HG02798 (cell line): Measurements from ENCODE around the gene DNAJC18.
"Not testable (repeated sequence)": the region's sequence is repeated elsewhere in the genome, so short reads cannot be mapped to it uniquely, and the experiment has no call there.

Experiments used
- ATAC-seq: cut with Tn5 transposase; IDR thresholded peaks from one replicate; pipeline ENCODE4 v1.9.1; 2021; ENCODE audit warnings: mild to moderate bottlenecking; ENCODE audit not compliant: unreplicated experiment, poor library complexity

DNAJC18 gene

DNA sequence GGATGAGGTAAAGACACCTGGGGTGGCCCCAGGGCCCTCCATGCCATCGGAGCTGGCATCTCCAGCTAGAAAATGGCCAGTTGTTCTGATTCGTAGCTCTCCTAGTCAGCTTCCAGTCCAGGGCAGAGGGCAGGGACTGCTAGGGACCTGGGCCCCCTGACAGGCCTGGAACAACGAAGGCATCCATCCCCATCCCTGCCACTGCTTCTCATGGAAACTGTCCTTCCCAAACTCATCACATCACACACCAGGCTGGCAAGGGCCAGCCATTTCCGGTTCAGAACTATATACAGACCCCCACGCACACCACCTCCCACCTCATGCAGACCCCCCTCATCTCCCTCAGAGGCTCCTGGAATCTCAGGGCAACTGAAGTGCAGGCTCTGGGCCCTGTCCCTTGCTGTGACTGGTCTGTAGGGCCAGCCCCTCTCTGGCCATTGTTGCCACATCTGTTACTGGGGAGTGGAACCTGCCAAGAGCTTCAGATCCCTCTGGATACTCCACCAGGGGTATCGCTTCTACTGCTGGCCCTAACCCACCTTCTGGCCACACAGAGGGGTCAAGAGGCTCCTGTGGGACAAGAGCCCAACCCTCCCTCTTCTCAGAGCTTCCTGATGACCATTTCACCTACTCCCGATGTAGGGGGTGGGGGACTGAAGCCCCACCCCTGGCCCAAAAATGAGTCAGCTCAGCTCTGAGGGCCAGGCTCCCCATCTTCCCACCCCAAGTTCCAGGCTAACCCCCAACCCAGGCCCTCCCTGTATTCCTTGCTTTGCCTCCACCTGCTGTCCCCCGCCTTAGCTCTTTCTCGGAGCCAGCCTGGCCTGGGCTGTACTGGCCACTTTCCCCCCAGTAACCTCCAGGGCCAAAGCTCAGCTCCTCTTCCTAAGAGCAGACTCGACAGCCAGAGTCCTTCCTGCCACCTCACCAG is 48.4 kb downstream of the DNAJC18 start:
- no peak for ATAC-seq

- ATAC-seq, result peak; percentile 49
These were observed 49.4 kb downstream of the DNAJC18 start, which contains the start of gene MZB1 for GRCh38 chr5:139389701-139390638. TSS of gene MZB1 (minus strand) at chr5:139389913. CDS start at chr5:139389856, 57 bp downstream.

- ATAC-seq, result no peak
These were observed 51.0 kb downstream of the DNAJC18 start for GRCh38 chr5:139388198-139388821.

DNA sequence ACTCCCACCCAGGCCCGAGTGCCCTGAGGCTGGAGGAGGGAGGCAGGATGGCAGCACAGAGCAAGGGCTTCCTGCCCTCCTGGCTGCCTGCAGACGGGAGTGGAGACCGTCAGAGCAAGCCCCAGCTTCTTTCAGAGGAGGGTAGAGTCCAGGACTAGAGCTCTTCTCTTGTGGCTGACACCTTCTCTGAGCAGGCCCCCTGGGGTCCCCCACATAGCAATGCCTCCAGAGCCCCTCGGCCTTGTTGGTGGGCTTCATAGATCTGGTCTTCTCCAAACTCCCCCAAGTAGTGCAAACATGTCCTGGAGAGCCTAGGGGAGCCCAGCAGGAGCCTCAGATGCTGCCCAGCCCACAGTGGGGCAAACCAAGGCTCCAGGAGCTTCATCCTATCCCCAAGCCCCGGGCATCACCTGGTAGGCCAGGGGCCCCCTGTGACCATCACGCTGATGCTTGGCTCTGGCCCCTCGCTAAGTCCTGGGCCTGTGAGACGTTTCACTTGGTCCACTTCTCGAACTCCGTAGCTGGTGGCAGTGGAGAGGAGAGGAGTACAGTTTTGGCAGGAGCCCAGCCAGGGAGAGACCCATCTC is 51.6 kb downstream of the DNAJC18 start:
- no peak for ATAC-seq

- not testable (repeated sequence) for ATAC-seq
These were observed 52.4 kb downstream of the DNAJC18 start for GRCh38 chr5:139386956-139387355.

DNA sequence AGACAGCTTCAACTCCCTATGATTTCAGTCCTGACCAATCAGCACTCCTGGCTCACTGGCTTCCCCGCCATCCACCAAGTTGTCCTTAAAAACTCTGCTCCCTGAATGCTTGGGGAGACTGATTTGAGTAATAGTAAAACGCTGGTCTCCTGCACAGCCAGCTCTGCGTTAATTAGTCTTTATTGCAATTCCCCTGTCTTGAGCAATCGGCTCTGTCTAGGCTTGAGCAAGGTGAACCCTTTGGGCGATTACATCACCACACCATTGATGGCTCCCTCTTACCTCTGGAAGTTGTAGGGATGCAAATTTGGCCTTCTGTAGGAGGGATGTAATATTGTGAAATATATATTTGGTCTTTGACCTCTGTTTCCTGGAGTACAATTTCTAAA is 53.3 kb downstream of the DNAJC18 start:
- no peak for ATAC-seq

DNA sequence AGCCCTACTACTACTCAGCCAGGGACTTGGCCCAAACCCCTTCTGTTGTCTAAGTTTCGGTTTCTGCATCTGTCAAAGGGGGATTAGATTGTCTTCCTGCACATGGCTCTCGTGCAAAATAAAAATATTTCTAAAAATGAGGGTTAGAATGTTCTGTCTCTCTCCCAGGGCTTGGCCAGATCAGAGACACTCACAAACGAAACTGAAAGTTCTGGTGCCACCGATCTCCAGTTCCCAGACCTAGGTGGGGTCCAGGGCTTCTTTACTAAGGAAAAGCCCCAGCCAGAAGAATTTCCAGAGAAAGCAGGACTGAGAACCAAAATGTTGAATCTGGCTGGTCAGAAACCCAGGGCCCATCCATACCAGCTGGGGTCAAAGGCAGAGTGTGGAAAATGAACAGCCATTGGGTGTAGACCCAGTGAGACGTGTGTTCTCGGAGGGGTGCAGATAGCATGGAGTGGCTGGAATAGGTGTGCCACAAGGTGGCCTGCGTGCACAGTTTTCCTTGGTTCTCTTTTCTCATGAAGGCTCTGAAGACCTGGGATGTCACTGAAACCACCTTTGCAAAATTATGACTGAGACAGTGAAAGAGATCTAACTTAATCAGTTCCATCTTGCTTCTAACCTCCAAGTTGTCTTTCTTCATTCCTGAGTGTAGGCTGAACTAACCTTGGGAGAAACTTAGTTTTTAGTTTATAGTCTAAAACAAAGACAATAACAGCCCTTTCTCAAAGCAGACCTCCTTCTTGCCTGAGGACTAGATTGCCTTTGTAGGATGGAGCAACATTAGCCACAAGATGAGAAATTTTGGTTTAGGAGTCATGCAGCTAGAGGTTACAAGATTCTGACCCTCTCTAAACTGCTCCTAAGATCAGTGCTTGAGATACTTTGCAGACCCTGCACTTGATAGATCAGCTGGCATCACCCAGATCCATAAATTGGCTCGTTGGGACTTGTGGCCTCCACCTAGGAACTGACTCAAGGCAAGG is 54.0 kb downstream of the DNAJC18 start:
- ATAC-seq, result no peak

DNA sequence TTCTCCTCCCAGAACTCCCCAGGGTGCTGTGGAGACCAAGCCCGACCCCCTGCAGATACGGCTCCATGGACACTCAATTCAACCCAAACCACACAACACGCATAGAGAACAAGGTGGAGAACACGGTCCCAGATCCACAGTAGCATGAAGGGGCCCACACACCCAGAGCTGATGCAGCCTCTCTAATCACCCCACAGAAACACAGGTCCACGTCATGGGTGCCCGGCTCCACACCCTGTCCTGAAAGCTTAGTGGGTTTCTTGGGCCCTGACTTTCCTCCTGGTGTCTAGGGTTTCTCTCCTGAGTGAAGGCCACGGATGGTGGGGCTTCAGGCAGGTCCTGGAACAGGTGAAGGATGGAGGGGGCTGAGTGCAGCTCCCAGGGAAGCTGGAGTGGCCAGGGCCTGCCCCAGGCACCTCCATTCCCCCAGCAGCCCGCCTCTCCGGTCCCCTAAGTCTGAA is 54.7 kb downstream of the DNAJC18 start:
- no peak for ATAC-seq

GRCh38 chr5:139383993-139384590 is 55.2 kb downstream of the DNAJC18 start:
- ATAC-seq, result no peak

GRCh38 chr5:139383275-139383992 is 55.9 kb downstream of the DNAJC18 start, which contains the start of gene SLC23A1:
TSS of gene SLC23A1 (minus strand) at chr5:139383297. CDS start at chr5:139383253, 44 bp downstream.
- ATAC-seq, result no peak

DNA sequence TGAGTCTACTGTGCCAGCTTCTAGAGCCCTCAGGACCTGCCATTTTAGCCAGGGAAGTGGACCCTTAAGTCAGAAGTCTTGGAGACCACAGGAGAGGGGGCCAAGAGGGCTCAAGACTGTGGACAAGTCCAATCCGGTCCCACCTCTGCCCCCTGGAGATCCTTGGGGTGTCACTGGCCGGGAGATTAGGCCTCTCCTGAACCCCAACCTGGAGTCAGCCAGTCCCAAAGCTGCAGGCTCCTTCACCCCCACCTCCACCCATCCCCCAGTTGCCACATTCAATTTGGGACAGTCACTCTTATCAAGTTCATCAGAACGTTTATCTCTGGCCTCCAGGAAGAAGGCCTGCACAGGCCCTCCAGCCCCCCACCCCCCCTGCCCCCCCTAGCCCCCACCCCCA is 56.5 kb downstream of the DNAJC18 start:
- ATAC-seq, result no peak

DNA sequence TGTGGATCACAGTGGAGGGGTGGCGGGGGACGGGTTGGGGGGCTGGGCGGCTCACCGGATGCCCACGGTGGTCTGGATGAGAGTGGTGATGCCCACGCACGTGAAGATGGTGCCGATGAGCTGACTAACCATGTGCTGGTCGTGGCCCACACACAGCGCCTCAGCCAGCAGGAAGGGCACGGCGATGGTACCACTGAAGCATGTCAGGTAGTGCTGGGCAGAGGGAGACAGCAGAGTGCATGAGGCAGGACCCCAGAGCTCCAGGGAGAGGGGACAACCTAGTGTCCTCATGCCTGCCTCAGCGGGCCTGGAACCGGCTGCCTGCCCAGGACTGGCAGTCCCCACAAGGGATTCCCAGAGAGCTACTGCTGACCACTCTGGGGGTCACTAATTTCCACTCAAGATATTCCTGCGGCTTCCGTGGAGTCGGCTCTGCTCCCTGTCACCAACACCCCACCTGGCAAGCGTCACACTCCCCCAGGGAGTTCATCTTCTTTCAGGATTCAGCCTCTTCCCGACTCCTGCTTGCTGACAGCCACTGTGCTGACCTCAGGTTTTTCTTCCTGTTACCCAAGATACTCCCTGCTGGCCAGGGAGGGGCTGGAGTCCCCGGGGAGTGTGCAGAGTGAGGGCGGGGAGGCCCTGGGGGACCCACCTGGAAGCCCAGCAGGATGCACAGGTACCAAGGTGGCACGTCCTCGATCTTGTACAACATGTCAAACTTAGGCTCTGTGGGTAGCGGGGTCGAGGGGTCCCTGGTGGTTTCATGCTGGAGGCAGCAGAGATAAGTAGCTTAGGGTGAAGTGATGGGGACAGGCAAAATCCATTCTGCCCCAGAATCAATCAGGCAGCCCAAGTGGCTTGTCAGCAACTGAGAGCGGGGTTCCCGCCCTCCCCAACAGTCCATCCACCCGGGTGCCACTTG is 57.2 kb downstream of the DNAJC18 start:
- no peak for ATAC-seq

DNA sequence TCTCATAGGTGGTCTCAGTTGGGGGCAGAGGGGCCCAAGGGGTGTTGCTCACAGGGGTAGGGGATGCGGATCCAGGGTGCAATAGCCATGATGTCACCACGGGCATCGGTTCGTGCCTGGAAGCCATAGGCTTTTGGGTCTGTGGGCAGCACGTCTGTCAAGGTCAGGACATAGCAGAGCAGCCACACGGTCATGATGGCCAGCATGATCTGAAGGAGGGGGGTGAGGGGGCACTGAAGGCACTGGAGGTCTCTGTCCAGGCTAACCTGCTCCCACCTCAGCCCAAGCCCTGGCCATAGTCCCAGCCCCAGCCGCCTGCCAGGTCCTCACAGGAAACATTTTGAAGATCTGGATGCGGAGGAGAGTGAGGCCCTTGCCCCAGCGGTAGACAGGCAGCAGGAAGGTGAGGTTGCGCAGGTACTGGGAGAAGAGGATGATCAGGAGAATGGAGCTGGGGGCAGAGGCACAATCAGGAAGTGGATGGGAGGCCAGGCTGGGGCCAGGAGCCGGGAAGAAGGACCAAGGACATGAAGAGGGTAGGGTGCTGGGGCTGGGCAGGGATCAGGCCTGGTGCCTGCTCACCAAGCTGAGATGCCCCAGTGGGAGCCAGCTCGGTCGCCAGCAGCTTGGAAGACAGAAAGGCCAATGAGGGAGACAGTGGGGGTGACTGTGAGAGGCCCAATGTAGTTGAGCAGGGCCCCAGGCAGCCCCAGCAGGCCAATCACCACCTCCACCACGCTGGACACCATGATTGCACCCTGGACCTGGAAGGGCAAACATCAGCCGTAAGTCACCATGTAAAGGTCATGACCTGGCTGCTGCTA is 59.5 kb downstream of the DNAJC18 start:
- no peak for ATAC-seq

DNA sequence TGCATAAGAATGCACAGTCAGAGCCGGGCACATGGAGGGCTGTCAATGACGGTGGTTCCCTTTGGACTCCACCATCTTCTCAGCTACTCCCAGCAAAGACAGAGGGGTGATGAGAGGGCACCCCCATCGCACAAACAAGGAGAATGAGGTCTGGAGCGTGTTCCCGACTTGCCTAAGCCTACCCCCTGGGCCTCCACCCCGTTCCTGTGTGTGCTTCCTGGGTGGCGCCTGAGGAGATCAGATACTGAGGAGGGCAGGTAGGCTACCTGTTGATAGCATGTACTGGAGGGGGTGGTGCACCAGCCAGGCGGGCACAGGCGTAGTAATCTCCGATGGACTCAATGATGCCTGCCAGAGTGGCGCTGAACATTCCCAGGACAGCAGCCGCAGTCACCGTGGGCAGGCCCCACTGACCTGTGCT is 60.4 kb downstream of the DNAJC18 start:
- no peak for ATAC-seq

DNA sequence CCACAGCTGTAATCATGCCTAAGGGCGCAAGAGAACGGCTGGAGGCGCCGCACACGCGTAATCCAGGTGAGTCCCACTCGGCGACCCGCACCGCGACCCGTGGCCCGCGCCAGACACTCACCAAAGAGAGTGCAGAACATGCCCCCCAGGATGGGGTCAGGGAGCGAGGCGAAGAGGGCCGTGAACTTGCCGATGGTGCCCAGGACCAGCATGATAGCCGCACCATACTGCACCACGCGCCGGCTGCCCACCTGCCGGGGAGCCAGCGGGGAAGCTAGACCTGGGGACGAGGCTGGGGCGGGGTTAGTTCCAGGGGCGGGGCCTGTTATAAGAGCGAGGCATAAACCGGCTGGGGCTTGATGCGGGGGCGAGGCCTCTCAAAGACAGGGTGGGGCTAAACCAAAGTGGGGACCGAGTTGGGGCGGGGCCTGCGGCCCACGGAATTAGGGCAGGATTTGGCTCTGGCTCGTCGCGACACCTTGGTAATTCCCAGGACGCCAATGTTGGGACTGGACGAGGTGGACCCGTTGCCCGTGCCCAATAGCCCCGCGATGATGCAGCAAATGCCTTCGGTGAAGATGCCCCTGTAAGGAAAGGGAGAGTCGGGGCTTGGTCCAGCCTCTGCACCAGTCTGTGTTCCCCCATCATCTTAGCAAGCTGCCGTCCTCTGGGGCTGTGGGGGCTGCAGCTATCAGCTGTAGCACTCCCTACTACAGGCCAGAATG is 61.1 kb downstream of the DNAJC18 start:
- no peak for ATAC-seq
